ENCODE results near the gene TSKU.

DNA sequence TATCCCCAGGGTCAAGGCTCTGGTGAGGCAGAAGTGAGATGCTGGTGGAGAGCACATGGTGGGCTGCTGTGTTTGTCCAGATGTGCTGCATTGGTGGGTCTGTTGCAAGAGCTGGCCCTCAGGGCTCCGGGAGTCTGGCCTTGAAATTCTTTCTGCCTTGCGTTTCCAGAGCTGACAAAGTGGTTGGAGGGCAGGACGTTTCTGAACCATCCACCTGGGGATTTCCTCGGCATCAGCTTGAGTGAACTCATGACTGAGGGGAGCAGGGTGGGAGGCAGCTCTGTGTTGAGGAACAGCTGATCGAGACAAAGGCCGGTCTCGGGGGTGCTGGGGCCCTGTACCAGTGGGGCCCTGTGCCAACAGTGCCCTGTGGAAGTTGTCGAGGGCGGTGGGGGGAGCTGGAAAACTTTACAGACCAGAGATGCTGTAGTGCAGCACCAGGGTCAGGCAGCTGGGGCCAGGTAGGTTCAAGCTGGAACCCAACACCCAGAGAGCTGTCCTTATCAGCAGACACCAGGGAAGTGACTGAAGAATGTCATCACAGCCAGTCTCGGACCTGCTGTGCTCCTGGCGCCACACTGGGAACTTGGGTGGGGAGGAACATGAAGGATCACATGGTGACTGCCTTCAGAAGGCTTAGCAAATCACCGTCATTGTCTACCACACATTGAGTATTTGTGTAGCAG is 4.9 kb downstream of the TSKU start:
- TF ChIP-seq, protein P1, sequence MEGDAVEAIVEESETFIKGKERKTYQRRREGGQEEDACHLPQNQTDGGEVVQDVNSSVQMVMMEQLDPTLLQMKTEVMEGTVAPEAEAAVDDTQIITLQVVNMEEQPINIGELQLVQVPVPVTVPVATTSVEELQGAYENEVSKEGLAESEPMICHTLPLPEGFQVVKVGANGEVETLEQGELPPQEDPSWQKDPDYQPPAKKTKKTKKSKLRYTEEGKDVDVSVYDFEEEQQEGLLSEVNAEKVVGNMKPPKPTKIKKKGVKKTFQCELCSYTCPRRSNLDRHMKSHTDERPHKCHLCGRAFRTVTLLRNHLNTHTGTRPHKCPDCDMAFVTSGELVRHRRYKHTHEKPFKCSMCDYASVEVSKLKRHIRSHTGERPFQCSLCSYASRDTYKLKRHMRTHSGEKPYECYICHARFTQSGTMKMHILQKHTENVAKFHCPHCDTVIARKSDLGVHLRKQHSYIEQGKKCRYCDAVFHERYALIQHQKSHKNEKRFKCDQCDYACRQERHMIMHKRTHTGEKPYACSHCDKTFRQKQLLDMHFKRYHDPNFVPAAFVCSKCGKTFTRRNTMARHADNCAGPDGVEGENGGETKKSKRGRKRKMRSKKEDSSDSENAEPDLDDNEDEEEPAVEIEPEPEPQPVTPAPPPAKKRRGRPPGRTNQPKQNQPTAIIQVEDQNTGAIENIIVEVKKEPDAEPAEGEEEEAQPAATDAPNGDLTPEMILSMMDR (IDR thresholded peaks at IDR 0.05; ENCODE audit: low read length): no peak
- TF ChIP-seq EZH2 (optimal IDR thresholded peaks at IDR 0.05; ENCODE audit: low read depth, low read length): no peak

Measured in MM.1S (cell line).